Smooth muscle cell (in vitro differentiated cells): ENCODE measurements around the gene NKX6-2. TPM values are rescaled to one million over a fixed set of nuclear protein-coding genes. Genes with fewer than 3 reads are reported as not detected.

Experiments
- polyA plus RNA-seq: library from polyadenylated mRNA; unstranded; fragments of >200 nt; fragmentation: Nextera tagmentation; extraction: Ambion mirVana; gene quantifications from 2 replicates; pipeline ENCODE4 v1.2.1, GENCODE V29; 2016
- total RNA-seq: library from RNA; depleted of rRNA; stranded (reverse); fragments of >200 nt; gene quantifications from 2 replicates; pipeline ENCODE4 v1.2.3, GENCODE V29; 2014

NKX6-2 gene
- total and polyA plus RNA-seq, 2 experiments from 2014 or later: 12.7 TPM; not detected in 1

Other genes starting within 250 kb of the NKX6-2 start
- 48.0 and 65.9 TPM in 2 replicates for gene INPP5A, start 248.4 kb downstream of the NKX6-2 start, total RNA-seq
- gene INPP5A, start 248.4 kb downstream of the NKX6-2 start, polyA plus RNA-seq: 49.1 and 55.9 TPM in 2 replicates
- gene CFAP46, start 156.4 kb upstream of the NKX6-2 start, total RNA-seq: 1.1 and 4.1 TPM in 2 replicates
- gene CFAP46, start 156.4 kb upstream of the NKX6-2 start, polyA plus RNA-seq: 2.0 and 3.1 TPM in 2 replicates